HG02852 (cell line): ENCODE measurements around the gene FUT4.
"Not testable (repeated sequence)": the region's sequence is repeated elsewhere in the genome, so short reads cannot be mapped to it uniquely, and the experiment has no call there.

Experiments
- ATAC-seq: cut with Tn5 transposase; IDR thresholded peaks from one replicate; pipeline ENCODE4 v1.9.1; 2021; ENCODE audit warnings: mild to moderate bottlenecking, moderate library complexity; ENCODE audit not compliant: unreplicated experiment

FUT4 gene

DNA sequence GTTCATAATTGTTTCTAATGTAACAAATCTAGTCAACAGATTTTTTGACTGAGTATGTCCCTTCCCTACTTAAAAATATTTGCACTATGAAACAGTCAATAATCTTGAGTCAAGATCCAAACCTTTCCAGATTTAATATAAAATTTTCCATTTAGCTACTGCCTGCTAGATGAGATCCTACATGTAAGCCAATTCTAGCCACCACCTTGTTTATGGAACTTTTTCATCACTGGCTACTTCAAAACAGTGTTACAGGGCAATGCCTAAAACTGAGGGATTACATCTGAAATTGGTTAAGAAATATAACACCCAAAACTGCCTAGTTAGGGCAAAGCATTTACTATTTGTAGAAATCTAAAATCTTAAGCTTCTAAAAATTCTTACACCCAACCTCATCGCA, 10.5 kb upstream of the FUT4 start:
- no peak for ATAC-seq

DNA sequence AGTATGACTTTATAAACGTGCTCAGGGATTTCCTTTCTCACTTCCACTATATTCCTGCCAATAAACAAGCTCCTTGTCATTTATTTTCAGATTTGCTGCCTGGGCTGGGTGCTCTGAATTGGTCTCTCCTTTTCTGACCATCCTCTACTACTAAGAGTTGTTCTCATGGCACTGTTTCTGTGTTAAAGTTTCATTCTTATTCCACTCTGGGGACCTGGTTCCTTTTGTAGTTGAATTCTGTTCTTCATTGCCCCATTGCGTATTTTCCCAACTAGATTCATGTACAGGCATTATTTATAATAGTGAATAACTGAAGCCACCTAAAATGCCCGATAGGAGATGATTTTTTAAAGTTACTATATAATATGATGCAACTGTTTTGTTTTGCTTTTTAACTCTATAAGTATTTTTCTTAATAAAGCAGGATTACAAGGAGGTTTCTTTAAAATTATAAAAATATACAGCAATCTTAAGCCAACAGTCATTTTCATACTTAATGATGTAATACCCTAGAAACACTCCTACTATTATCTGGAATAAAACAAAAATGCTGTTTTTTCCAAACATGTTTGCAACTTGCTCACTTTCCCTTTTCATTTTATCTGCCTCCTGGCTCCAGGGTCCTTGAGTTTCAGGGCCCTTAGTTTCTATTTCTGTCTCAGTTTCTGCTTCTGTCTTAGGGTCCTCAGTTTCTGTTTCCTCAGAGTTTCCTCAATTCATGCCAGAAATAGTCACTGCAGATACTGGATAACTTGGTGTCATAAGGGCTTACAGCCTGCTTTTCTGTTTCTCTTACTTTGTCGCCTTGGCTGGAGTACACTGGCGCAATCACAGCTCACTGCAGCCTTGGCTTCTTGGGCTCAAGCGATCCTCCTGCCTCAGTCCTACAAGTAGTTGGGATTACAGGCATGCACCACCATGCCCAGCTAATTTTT, 9.8 kb upstream of the FUT4 start:
- no peak for ATAC-seq

DNA sequence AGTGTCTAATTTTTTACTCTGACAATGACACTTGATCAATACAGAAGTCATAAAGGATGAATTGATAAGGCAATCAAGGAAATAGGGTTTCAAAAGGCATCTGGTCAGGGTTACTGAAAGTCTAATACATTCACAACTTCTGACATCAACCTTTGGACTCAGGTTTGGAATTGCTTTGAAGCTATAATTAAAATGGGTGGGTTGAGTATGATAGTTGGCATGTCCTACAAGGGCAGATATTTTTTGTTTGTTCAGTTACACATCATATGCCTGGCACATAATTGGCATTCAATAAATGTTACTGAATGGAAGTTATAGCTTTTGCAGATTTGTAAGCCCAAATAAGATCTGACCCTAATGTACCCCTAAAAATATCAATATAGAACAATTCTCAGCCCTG, 7.3 kb upstream of the FUT4 start:
- ATAC-seq: no peak

DNA sequence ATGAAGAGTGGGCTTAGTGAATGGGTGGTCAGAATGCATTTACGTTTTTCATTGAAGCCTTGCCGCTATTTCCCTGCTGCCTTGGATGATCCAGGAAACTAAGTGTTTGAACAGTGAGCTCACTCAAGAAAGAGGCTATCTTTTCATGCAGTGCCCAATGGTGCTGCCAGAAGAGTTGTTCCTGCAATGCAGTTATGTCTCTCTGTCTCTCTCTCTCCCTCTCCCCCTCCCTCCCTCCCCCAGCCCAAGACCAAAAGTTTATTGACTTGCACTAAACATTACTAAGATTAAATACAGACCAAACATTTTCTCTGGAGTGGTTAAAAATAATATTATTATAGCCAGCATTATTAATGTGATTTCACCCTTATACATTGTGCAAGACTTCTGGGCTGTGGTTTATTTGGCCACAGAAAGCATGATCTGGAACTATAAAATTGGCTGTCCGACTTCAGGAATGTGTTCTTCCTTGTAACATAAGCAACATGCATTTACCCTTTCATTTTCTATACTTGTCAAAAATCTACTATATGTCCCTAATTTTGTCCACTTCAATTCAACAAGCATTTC, 6.6 kb upstream of the FUT4 start:
- ATAC-seq: no peak

DNA sequence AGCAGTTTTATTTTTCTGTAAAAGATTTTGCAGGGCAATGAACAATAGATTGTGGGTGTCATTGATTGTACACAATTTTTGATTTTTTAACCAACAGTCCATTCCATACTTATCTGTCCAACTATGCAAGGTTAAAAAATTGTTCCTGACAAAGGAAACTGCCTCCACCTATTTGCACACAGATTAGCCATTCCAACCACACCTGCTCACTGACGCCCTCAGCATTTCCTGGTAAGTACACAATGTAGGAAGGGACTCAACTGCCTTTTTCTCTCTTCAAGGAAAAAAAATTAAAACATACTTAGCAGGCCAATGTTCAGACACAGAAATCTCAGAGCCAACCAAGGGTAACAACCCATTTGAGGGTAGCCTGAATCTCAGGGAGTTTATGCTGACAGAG, 4.3 kb upstream of the FUT4 start:
- ATAC-seq: no peak

DNA sequence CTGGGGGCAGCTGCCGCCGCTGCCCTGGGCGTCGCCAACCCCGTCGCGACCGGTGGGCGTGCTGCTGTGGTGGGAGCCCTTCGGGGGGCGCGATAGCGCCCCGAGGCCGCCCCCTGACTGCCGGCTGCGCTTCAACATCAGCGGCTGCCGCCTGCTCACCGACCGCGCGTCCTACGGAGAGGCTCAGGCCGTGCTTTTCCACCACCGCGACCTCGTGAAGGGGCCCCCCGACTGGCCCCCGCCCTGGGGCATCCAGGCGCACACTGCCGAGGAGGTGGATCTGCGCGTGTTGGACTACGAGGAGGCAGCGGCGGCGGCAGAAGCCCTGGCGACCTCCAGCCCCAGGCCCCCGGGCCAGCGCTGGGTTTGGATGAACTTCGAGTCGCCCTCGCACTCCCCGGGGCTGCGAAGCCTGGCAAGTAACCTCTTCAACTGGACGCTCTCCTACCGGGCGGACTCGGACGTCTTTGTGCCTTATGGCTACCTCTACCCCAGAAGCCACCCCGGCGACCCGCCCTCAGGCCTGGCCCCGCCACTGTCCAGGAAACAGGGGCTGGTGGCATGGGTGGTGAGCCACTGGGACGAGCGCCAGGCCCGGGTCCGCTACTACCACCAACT, 1.0 kb downstream of the FUT4 start:
- peak; percentile 7 for ATAC-seq

DNA sequence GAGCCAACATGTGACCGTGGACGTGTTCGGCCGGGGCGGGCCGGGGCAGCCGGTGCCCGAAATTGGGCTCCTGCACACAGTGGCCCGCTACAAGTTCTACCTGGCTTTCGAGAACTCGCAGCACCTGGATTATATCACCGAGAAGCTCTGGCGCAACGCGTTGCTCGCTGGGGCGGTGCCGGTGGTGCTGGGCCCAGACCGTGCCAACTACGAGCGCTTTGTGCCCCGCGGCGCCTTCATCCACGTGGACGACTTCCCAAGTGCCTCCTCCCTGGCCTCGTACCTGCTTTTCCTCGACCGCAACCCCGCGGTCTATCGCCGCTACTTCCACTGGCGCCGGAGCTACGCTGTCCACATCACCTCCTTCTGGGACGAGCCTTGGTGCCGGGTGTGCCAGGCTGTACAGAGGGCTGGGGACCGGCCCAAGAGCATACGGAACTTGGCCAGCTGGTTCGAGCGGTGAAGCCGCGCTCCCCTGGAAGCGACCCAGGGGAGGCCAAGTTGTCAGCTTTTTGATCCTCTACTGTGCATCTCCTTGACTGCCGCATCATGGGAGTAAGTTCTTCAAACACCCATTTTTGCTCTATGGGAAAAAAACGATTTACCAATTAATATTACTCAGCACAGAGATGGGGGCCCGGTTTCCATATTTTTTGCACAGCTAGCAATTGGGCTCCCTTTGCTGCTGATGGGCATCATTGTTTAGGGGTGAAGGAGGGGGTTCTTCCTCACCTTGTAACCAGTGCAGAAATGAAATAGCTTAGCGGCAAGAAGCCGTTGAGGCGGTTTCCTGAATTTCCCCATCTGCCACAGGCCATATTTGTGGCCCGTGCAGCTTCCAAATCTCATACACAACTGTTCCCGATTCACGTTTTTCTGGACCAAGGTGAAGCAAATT, 1.8 kb downstream of the FUT4 start:
- no peak for ATAC-seq

DNA sequence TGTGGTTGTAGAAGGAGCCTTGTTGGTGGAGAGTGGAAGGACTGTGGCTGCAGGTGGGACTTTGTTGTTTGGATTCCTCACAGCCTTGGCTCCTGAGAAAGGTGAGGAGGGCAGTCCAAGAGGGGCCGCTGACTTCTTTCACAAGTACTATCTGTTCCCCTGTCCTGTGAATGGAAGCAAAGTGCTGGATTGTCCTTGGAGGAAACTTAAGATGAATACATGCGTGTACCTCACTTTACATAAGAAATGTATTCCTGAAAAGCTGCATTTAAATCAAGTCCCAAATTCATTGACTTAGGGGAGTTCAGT, 2.4 kb downstream of the FUT4 start:
- no peak for ATAC-seq

DNA sequence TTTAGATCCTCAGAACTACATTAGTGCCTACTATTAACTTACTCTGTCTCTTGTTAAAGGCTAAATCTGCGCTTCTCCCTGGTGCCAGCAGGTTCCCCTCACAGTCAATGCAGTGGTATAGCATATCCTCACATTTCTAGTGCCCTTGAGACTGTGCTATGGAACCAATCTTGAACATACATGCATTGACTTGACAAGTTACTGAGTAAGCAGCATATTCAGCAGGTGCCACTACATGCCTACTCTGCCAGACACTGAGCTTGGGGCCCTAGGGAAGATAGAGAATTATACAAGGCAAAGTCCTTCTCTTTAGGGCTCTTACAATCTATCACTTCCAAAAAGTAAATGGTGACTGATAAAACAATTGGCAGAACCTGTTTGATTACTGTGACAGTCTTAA, 3.2 kb downstream of the FUT4 start:
- ATAC-seq: no peak

DNA sequence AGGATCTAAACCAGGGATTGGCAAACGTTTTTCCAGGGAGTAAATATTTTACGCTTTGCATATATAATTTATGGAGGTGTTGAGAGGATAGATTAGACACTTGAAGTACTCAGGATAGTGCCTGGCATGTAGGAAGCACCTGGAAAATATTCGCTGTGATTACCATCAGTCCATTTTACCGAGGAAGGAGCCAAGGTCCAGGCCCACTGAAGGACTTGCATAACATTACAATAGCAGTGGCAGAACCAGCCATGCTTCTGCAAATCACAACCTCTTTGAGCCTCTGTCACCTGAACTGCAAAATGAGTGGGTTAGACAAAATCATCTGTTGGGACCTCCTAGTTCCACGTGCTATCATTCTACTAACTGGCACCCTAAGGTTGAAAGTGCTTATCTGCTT, 5.4 kb downstream of the FUT4 start:
- ATAC-seq: no peak

DNA sequence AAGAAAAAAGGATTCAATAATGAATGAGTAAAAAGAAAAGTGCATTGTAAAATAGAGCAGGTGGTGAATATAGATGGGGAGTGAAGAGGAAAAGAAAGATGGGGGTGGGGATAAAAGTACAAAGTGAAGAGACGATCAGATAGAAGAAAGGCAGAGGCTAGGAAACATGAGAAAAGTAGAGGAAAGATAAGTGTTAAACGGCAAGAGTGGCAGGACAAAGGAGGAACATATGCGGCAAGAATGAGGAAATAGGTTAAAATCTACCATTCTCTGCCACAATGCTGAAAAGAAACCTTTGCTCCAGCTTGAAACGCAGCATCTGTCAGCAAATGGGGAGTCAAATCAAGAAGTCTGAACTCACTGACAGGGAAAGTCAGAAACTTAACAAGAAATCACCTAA, 6.8 kb downstream of the FUT4 start:
- no peak for ATAC-seq

DNA sequence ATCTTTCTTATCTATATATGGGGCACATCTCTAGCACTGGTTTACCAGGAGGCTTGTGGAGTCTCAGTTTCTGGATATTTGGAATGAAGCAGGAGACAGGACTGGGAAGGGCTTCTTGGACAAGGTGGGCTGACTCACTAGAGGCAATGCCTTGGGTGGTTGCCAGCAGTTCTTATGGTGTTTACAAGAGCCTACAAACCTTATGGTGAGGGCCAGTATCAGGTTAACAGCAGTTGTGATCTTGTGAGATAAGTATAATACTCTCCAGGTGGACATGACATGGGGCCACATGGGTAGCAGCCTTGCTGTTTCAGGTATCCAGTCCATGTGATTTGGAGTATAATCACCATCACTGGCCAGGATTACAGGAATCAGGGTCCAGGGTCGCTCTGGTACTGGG, 10.2 kb downstream of the FUT4 start:
- ATAC-seq: no peak

DNA sequence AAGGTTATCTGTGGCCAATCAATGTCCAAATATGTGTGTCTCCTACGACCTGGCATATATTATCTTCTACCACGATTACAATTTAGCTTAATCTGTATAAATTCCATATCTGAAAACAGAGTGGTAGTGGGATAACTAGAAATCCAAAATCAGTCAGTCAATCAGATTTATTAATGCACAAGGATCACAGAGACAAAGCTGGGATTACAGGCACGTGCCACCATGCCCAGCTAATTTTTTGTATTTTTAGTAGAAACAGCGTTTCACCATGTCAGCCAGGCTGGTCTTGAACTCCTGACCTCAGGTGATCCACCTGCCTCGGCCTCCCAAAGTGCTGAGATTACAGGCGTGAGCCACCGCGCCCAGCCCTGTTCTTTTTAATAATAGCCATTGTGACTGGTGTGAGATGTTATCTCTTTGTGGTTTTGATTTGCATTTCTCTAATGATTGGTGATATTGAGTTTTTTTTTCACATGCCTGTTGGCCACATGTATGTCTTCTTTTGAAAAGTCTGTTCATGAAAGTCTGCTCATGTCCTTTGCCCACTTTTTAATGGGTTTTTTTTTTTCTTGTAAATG, 12.1 kb downstream of the FUT4 start:
- ATAC-seq: not testable (repeated sequence)

DNA sequence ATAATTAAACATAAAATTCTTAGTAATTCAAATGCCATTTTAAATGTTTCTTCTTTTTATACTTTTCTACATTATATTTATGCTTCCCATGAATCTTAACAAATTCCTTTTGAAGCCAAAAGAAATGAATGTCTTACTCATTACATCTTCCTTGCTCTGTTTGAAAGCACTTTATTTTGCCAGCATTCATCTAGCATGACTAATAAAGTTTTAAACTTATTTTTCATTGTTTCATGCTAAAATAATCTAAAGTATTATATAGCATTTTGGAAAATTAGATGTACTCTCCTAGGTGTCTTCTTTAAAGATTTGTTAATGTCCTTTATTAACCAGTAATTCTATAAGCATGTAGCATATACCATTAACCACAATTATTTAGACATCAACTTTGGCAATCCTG, 13.7 kb downstream of the FUT4 start:
- ATAC-seq: no peak

DNA sequence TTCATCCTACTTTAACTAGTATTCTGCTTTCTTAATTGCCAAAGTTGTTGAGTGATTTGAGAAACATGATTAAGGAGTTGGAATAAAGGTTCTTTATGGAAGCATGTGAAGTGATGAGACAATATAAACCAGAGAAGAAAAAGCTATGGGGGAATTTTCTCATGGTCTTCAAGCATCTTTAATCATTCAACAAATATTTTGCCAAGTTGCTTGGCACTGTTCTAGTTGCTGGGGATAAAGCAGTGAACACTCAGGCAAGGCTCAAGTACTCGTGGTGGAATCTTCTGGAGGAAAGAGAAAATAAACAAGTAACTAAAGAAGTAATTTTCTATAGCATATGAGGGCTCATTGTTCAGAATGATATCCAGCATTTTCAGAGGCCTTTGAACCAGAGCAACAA, 14.3 kb downstream of the FUT4 start:
- no peak for ATAC-seq

DNA sequence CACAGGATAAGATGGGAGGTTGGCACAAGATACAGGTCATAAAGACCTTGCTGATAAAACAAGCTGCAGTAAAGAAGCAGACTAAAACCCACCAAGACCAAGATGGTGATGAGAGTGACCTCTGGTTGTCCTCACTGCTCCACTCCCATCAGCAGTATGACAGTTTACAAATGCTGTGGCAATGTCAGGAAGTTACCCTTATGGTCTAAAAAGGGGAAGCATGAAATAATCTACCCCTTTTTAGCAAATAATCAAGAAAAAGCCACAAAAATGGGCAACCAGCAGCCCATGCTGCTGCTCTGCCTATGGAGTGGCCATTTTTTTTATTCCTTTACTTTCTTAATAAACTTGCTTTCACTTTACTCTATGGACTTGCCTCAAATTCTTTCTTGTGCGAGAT, 14.7 kb downstream of the FUT4 start:
- no peak for ATAC-seq

DNA sequence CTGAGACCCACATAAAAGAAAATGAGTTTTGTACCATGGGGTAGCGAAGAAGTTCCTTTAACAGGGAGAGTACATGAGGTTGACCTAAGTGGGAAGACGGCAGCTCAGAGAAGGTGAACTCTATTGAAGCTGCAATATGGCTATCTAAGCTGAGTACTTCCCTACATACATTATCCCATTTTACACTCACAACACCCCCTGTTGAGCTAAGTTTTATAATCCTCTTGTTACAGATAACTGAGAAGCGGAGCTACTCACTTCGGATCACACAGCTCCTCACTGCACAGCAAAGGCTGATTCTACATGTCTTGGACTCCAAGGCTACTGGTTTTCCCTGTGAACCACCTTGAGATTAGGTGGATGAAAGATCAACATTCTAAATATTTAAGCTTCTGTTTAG, 15.2 kb downstream of the FUT4 start:
- ATAC-seq: no peak

DNA sequence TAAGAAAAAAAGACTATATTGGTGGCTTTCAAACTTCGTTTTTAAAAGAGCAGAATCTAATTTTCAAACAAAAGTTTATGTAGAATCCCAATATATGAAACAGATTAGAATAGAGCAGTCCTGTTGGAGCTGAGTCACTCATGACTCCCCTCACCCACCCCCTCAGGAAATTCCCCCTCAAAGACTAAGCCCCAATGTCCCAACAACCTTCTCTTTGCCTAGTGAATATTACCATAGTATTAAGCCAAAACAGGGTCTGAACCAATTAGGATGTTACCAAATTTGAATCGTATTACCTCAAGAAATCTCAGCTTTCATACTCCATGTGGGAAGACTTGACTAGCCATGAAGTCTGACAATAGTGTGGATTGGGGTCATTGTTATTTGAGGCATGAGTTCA, 15.6 kb downstream of the FUT4 start:
- ATAC-seq: no peak

DNA sequence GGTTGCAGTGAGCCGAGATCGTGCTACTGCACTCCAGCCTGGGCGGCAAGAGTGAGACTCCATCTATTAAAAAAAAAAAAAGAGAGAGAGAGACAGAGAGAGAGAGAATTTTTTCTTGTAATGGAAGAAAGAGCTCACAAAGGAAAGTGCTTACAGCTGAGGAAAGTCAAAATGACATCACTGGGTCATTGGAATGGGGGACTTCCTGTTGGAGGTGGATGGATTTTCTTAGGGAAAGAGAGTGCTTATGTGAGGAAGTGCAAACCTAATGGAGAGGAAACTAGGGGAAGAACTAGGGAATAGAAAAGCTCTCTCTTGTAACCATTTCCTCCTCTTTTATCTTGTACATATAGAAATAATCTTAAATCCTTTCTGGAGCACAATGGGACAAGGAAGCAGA, 17.1 kb downstream of the FUT4 start:
- ATAC-seq: no peak

DNA sequence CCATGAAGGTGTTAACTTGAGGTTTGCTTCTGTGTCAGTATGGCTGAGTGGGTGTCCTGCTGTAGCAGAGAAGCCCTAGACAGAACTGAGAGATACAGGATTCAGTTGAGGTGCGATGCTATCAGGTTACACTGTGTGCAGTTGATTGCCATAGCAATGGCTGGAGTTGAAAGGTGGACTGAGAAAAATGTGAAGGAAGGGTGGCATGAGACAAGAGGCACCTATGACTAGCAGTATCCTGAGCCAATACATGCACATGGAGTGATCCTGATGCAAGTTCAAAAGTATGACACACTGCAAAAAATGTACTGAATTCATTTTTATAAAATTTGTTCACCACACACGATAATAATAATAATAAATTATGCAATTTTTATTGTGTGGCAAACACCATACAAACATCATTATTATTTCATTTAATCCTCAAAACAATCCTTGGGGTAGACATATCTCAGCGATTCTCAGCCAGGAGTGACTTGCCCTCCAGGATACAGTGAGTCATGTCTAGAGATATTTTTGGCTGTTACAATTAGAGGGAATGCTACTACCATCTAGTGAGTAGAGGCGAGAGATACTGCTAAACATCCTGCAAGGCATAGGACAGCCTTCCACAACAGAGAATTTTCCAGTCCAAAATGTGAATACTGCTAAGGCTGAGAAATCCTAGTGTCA, 19.6 kb downstream of the FUT4 start:
- ATAC-seq: no peak
